AG04449 (cell line): ENCODE results near the gene DNM3.

ENCODE experiments used
- CTCF ChIA-PET: fragments of 350-600 bp; formaldehyde crosslinking; extraction: SDS; loops from one replicate; lab custom pipeline; 2021; ENCODE audit warnings: antibody characterized with exemption; lab: Yijun Ruan, JAX
- POLR2A ChIA-PET: fragments of 400-600, 350-600 bp; formaldehyde crosslinking; extraction: SDS; loops from one replicate; lab custom pipeline; 2020; ENCODE audit warnings: antibody characterized with exemption, inconsistent platforms; lab: Yijun Ruan, JAX
- DNase-seq: peaks from one replicate; pipeline ENCODE4 v3.0.0-alpha.2; 2010; ENCODE audit warnings: low read depth, low spot score
- H3K4me3 ChIP-seq: 2 replicates; pipeline ENCODE4 v1.5.1; 2011; ENCODE audit warnings: low read depth, mild to moderate bottlenecking, control low read depth, low read length
- TF ChIP-seq, protein P1 (sequence below): IDR thresholded peaks from one replicate; pipeline ENCODE4 v1.5.1; 2011; ENCODE audit warnings: mild to moderate bottlenecking, moderate library complexity, low read length, control low read depth, inconsistent platforms; ENCODE audit not compliant: insufficient read depth; ENCODE audit errors: missing control alignments

Gene DNM3

GRCh38 chr1:172149346-172149745, 308.0 kb downstream of the DNM3 start:
- no peak for DNase-seq
- CTCF ChIA-PET: interaction anchor here (2.1 kb wide), 1 partner anchor 147 kb away, joined by 6 read pairs; no protein-coding TSS in a partner anchor
- TF ChIP-seq, protein P1, sequence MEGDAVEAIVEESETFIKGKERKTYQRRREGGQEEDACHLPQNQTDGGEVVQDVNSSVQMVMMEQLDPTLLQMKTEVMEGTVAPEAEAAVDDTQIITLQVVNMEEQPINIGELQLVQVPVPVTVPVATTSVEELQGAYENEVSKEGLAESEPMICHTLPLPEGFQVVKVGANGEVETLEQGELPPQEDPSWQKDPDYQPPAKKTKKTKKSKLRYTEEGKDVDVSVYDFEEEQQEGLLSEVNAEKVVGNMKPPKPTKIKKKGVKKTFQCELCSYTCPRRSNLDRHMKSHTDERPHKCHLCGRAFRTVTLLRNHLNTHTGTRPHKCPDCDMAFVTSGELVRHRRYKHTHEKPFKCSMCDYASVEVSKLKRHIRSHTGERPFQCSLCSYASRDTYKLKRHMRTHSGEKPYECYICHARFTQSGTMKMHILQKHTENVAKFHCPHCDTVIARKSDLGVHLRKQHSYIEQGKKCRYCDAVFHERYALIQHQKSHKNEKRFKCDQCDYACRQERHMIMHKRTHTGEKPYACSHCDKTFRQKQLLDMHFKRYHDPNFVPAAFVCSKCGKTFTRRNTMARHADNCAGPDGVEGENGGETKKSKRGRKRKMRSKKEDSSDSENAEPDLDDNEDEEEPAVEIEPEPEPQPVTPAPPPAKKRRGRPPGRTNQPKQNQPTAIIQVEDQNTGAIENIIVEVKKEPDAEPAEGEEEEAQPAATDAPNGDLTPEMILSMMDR: no peak
- POLR2A ChIA-PET: interaction anchor here (0.6 to 1.9 kb wide), 2 partner anchors 209 to 250 kb away, joined by 3 to 5 read pairs; no protein-coding TSS in a partner anchor
- no peak overlapping the region for H3K4me3 ChIP-seq

DNA sequence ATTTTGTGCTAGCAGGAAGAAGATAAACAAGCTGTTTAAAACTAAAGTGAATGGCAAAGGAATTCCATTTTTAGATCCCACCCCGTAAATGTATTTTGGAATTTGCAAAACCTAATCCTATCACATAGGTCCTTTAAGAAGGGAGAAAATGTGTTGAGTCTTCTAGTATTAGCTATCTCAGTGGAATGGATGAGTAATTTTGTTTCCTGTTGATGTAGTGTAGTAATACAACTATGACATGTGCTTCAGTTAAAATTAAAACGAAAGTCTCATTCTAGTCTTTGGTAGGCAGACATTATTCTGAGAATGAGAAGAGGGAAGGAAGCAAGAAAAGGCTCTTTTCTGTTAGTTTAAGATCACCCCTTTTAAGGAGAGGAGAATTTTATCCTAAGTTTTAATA, 313.3 kb downstream of the DNM3 start:
- no peak for DNase-seq
- TF ChIP-seq, protein P1: no peak
- POLR2A ChIA-PET: interaction anchor here (0.9 to 1.0 kb wide), 2 partner anchors 10 to 204 kb away, joined by 3 to 6 read pairs; no protein-coding TSS in a partner anchor
- CTCF ChIA-PET: no interaction called here
- H3K4me3 ChIP-seq: no peak overlapping the region

DNA sequence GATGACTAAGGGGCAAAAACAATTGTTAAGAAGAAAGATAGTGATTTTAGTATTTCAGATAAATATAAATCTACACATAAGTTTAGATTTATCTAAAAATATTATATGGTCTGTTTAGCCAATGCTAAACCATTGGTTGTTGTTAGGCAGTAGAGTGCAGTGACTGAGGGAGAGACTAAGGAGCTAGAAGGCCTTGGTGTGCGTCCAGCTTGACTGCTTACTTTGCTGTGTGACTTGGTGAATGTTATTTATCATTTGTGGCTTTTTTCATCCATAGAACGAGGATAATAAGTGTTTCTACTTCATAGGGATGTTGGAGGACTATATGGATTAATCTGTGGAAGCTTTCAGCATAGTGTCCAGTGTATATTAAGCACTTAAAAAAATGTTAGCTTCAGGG, 314.5 kb downstream of the DNM3 start:
- TF ChIP-seq, protein P1: no peak
- POLR2A ChIA-PET: interaction anchor here (1.4 kb wide), 1 partner anchor 11 kb away, joined by 6 read pairs; no protein-coding TSS in a partner anchor
- H3K4me3 ChIP-seq: no peak overlapping the region
- no peak for DNase-seq
- CTCF ChIA-PET: interaction anchor here (1.6 to 2.0 kb wide), 2 partner anchors 8 to 11 kb away, joined by 3 to 4 read pairs; no protein-coding TSS in a partner anchor

DNA sequence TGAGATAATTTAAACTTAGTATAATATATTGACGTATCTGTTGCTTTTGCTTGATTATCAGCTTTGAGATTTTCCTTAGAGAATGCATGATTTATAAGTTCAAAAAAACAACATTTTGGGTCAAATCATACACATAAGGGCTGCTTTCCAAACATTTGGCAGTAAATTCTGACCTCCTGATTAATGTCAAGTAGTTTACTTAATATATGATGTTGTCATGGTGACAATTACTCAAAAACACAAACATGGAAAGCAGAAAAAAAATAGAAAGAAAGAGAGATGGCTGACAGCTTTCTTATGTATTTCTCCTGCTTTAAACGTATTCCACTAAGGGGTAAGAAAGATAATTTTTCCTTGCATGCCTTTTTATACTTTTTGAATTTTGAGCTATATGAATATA, 320.9 kb downstream of the DNM3 start:
- H3K4me3 ChIP-seq: no peak overlapping the region
- CTCF ChIA-PET: no interaction called here
- DNase-seq: no peak
- TF ChIP-seq, protein P1: no peak
- POLR2A ChIA-PET: no interaction called here

DNA sequence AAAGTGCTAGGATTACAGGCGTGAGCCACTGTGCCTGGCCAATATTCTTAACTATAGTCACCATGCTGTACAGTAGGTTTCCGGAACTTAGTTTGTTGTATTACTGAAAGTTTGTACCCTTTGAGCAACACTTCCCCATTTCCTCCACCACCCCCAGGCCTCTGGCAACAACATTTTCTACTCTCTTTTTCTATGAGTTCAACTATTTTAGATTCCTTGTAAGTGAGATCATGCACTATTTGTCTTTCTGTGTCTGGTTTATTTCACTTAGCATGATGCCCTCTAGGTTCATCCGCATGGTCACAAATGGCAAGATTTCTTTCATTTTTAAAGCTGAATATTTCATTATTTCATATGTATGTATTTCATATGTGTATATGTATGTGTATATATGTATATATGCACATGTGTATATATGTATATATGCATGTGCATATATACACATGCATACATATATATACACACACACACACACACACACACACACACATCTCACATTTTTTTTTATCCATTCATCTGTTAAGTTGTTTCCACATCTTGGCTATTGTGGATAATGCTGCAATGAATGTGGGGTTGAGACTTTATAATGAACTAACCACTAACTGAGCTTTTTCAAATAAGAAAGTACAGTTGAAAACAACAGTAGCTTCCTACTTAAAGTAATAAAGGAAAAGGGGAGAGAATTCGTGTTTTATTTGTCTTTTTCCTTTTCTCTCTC, 322.4 kb downstream of the DNM3 start:
- no peak for DNase-seq
- ChIA-PET CTCF (interaction anchor here (0.6 to 1.5 kb wide), 4 partner anchors 8 to 46 kb away, joined by 3 to 4 read pairs (median 4); no protein-coding TSS in a partner anchor), POLR2A (no interaction called here)
- no peak overlapping the region for H3K4me3 ChIP-seq
- TF ChIP-seq, protein P1: no peak

DNA sequence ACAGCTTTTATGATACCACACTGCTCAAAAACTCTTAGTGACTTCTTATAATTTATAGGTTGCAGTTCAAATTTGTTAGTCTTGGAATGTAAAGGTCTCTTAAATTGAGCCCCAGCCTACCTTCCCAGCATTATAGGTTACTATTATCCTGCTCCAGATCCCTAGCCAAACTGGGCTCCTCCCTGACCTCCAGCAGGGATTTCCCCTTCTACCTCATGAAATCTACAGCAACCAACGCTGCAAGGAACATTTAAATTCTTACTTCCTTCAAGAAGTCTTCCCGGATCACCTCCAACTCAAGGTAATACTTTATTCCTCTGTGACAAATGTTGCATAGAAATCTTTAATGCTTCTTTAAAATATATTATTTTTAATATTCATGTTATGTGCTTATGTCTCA, 324.1 kb downstream of the DNM3 start:
- ChIA-PET POLR2A (no interaction called here), CTCF (interaction anchor here (1.5 kb wide), 1 partner anchor 14 kb away, joined by 3 read pairs; no protein-coding TSS in a partner anchor)
- TF ChIP-seq, protein P1: no peak

More for the DNA sequence above, 324.1 kb downstream of the DNM3 start:
- no peak overlapping the region for H3K4me3 ChIP-seq
- DNase-seq: no peak
